ENCODE results near the gene SYCE3. TPM values are rescaled to one million over a fixed set of nuclear protein-coding genes. Genes with fewer than 3 reads are reported as not detected.

Gene SYCE3
- total RNA-seq, 1 donor from 2014 or later, result 0.62 TPM

DNA sequence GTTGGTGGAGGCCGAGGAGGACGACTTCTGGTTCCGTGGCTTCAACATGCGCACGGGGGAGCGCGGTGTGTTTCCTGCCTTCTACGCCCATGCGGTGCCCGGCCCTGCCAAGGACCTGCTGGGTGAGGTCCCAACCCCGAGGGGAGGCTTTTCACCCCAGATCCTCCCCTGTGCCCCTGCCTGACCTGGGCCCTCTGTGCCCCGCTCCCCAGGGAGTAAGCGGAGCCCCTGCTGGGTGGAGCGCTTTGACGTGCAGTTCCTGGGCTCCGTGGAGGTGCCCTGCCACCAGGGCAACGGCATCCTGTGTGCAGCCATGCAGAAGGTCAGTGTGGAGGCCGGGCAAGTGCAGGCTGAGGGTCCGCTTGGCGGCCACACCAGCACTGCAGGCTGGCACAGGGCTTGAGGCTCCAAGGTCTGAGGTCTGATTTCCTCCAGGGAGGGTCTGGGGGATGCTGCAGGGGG, 42.9 kb upstream of the SYCE3 start:
- DNase-seq (ENCODE audit: low spot score), result no peak
- Mint-ChIP-seq H3K4me1 (ENCODE audit: low read depth) (no peaks in the 10 kb centered on the region), H3K36me3 (ENCODE audit: low read depth) (no peaks in the 10 kb centered on the region), H3K27ac (no peak overlapping the region), H3K9me3 (no peaks in the 10 kb centered on the region), H3K27me3 (ENCODE audit: low read depth) (peaks cover 34% of the 10 kb centered on the region), H3K4me3 (ENCODE audit: low read depth) (no peak overlapping the region)
- intact Hi-C loops (cut with micrococcal nuclease), result no loop called here

DNA sequence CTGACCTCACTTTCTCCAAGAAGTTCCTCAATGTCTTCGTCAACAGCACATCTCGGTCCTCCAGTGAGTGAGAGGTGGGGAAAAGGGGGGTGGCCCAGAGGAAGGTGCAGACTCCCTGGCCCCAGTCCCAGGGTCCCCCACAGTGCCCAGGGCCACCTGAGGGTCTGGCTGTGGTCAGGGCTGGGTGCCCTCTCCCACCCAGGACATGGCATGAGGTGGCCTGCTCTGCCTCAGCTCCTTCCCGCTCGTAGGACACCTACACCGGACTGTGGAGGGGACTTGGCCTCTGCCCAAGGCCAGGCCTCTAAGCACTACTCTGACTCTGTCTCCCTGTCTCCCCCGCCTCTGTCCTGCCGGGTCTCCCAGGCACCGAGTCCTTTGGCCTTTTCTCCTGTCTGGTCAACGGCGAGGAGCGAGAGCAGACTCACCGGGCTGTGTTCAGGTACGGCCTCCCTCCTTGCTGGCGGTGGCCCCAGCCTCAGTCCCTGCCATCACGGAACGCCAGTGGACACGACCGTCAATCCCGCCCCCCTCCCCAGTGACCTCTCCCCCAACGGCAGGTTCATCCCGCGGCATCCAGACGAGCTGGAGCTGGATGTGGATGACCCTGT, 42.4 kb upstream of the SYCE3 start:
- peaks cover 34% of the 10 kb centered on the region for H3K27me3 Mint-ChIP-seq (ENCODE audit: low read depth)
- intact Hi-C loops (cut with micrococcal nuclease), result no loop called here
- no peak for DNase-seq (ENCODE audit: low spot score)

DNA sequence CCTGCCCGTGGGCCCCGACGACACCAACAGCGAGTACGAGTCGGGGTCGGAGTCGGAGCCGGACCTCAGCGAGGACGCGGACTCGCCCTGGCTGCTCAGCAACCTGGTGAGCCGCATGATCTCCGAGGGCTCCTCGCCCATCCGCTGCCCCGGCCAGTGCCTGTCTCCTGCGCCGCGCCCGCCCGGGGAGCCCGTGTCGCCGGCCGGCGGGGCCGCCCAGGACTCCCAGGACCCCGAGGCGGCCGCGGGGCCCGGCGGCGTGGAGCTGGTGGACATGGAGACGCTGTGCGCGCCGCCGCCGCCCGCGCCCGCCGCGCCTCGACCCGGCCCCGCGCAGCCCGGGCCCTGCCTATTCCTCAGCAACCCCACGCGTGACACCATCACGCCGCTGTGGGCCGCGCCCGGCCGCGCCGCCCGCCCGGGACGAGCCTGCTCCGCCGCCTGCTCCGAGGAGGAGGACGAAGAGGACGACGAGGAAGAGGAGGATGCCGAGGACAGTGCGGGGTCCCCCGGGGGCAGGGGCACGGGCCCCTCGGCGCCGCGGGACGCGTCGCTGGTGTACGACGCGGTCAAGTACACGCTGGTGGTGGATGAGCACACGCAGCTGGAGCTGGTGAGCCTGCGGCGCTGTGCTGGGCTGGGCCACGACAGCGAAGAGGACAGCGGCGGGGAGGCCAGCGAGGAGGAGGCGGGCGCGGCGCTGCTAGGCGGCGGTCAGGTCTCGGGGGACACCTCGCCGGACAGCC, 41.7 kb upstream of the SYCE3 start:
- intact Hi-C loops (cut with micrococcal nuclease), result no loop called here
- Mint-ChIP-seq H3K4me3 (ENCODE audit: low read depth) (no peak overlapping the region), H3K27me3 (ENCODE audit: low read depth) (peaks cover 40% of the 10 kb centered on the region), H3K36me3 (ENCODE audit: low read depth) (no peaks in the 10 kb centered on the region), H3K4me1 (ENCODE audit: low read depth) (peaks cover 2% of the 10 kb centered on the region), H3K9me3 (no peaks in the 10 kb centered on the region), H3K27ac (no peak overlapping the region)
- no peak for DNase-seq (ENCODE audit: low spot score)

More for the DNA sequence above, 42.4 kb upstream of the SYCE3 start:
- H3K36me3 Mint-ChIP-seq (ENCODE audit: low read depth), result no peaks in the 10 kb centered on the region
- H3K27ac Mint-ChIP-seq, result no peak overlapping the region
- H3K4me3 Mint-ChIP-seq (ENCODE audit: low read depth), result no peak overlapping the region
- H3K9me3 Mint-ChIP-seq, result no peaks in the 10 kb centered on the region
- no peaks in the 10 kb centered on the region for H3K4me1 Mint-ChIP-seq (ENCODE audit: low read depth)

DNA sequence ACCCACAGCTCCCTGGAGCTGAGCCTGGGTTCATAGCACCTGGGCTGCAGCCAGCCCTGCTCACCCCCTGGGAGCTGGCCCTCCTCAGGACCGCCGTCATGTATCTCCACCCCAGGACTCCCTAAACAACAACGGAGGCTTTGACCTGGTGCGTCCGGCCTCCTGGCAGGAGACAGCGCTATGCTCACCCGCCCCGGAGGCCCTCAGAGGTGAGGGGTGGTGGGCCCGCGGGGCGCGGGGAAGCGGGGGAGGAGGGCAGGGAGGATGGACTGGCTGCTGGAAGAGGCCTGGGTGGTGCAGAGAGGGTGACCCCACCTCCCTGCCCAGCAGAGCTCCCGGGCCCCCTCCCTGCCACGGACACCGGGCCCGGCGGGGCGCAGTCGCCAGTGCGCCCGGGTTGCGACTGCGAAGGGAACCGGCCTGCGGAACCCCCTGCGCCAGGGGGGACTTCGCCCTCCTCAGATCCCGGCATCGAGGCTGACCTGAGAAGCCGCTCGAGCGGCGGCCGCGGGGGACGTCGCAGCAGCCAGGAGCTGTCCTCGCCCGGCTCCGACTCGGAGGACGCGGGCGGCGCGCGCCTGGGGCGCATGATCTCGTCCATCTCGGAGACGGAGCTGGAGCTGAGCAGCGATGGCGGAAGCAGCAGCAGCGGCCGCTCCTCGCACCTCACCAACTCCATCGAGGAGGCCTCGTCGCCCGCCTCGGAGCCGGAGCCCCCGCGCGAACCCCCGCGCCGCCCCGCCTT, 41.0 kb upstream of the SYCE3 start:
- Mint-ChIP-seq H3K9me3 (no peaks in the 10 kb centered on the region), H3K36me3 (ENCODE audit: low read depth) (no peaks in the 10 kb centered on the region), H3K27ac (no peak overlapping the region), H3K27me3 (ENCODE audit: low read depth) (peaks cover 40% of the 10 kb centered on the region), H3K4me3 (ENCODE audit: low read depth) (no peak overlapping the region), H3K4me1 (ENCODE audit: low read depth) (peaks cover 2% of the 10 kb centered on the region)
- intact Hi-C loops (cut with micrococcal nuclease), result no loop called here
- DNase-seq (ENCODE audit: low spot score), result no peak

DNA sequence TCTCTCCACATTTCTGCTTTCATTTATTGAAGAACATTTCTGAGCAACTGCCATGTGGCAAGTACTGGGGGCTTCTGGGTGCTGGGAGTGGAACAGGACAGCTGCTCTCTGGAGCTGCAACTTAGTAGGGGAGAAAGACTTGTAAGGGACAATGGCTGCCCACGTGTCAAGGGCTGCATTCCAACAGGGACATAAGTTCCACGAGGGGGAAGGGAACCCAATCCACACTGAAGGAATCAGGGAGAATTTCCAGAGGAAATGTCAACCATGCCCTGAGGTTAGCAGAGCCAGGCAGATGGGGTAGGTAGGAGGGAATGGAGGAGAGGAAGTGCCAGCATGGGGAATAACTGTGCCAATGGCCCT, 39.6 kb upstream of the SYCE3 start:
- Mint-ChIP-seq H3K4me3 (ENCODE audit: low read depth) (peak overlapping the region; percentile 30), H3K27me3 (ENCODE audit: low read depth) (peaks cover 46% of the 10 kb centered on the region), H3K27ac (no peak overlapping the region), H3K9me3 (no peaks in the 10 kb centered on the region), H3K36me3 (ENCODE audit: low read depth) (no peaks in the 10 kb centered on the region), H3K4me1 (ENCODE audit: low read depth) (peaks cover 2% of the 10 kb centered on the region)
- intact Hi-C loops (cut with micrococcal nuclease), result no loop called here
- no peak for DNase-seq (ENCODE audit: low spot score)

DNA sequence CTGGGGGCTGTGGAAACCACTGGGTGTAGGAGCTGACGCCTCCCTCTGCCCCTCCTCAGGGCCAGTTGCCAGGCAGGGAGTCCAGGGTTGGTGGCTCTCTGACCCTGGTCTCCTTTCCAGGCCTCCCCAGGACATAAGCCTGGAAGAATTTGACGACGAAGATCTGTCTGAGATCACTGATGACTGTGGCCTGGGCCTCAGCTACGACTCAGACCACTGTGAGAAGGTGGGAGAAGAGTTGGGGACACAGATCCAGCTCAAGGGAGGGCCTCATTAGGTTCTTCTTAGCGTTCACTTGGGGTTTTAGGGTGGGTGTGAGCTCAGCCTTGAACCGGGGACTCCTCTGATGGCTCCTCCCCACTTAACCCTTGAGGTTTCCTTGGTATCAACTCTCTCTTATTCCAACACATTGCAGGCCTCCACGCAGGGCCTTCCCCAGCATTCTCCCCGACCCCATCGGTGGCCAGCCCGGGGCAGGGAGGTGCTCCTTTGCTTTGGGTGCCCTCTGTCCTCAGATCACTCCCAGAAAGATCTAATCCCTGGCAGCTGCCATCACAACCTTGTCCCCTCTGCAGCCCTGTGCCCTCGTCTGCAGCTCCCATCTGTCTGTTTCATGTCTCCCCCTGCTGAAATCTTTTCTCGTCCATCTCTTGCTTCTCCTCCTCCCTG, 39.1 kb upstream of the SYCE3 start:
- Mint-ChIP-seq H3K27me3 (ENCODE audit: low read depth) (peaks cover 44% of the 10 kb centered on the region), H3K27ac (no peak overlapping the region), H3K4me1 (ENCODE audit: low read depth) (peaks cover 2% of the 10 kb centered on the region), H3K36me3 (ENCODE audit: low read depth) (no peaks in the 10 kb centered on the region), H3K9me3 (no peaks in the 10 kb centered on the region), H3K4me3 (ENCODE audit: low read depth) (peak overlapping the region; percentile 30)
- no peak for DNase-seq (ENCODE audit: low spot score)
- intact Hi-C loops (cut with micrococcal nuclease), result no loop called here

DNA sequence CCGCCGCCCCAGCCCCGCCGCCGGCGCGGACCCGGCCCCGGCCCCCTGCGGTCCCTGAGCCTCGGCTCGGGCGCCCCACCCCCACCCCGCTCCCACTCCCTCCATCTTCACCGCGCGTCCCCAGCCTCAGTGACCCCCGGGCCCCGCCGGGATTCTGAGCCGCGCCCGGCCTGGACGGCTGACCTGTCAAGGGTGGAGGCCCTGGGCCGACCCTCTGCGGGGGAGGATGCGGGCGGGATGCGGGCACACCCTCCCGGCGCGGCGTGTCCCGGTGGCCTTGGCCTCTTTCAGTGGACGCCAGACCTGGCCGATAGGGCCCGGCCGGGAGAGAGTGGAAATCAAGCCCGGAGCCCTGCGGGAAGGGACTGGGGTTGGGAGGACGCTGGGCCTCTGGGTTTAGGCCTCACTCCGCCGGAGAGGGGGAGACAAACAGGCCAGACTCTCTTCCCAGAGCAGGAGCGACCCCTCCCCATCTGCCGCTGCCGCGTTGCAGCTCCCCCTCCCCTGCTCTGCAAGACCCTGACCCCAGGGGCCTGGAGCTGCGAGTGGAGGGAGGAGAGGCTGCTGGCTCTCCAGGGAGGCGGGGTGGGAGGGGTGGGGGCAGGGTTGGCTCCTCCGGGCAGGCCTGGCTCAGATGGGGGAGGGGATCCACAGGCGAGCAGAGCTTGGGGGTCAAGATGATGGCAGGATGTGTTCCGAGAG, 38.4 kb upstream of the SYCE3 start:
- H3K4me3 Mint-ChIP-seq (ENCODE audit: low read depth), result no peak overlapping the region
- H3K9me3 Mint-ChIP-seq, result no peaks in the 10 kb centered on the region
- intact Hi-C loops (cut with micrococcal nuclease), result no loop called here
- H3K27me3 Mint-ChIP-seq (ENCODE audit: low read depth), result peaks cover 42% of the 10 kb centered on the region
- DNase-seq (ENCODE audit: low spot score), result no peak
- no peaks in the 10 kb centered on the region for H3K36me3 Mint-ChIP-seq (ENCODE audit: low read depth)
- peaks cover 2% of the 10 kb centered on the region for H3K4me1 Mint-ChIP-seq (ENCODE audit: low read depth)
- H3K27ac Mint-ChIP-seq, result no peak overlapping the region

DNA sequence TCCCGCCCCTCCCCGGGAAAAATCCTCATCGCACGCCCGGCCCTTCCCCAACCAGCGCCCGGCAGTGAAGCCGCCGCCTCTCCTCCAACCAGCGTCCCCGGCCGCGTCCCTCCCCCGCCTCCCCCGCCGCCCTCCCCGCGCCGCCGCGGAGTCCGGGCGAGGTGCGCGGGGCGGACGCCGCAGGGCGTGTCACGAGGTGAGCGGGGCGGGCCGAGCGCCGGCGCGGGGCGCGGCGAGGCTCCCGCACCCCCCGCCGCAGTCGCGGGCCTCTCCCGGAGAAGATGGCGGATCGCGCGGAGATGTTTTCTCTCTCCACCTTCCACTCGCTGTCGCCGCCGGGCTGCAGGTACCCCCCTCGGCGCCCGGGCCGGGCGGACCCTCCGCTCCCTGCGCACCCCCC, 37.8 kb upstream of the SYCE3 start, which contains the start of gene MAPK8IP2:
TSS of gene MAPK8IP2 (plus strand) at position 256 of the 400 bp plus-strand sequence. CDS start at position 282, 26 bp downstream.
- intact Hi-C loops (cut with micrococcal nuclease), result no loop called here
- no peak for DNase-seq (ENCODE audit: low spot score)
- Mint-ChIP-seq H3K36me3 (ENCODE audit: low read depth) (no peaks in the 10 kb centered on the region), H3K27me3 (ENCODE audit: low read depth) (peaks cover 38% of the 10 kb centered on the region), H3K4me3 (ENCODE audit: low read depth) (peak within 1 kb of the TSS; percentile 30), H3K27ac (no peak within 1 kb of the TSS), H3K9me3 (no peaks in the 10 kb centered on the region), H3K4me1 (ENCODE audit: low read depth) (peaks cover 2% of the 10 kb centered on the region)

DNA sequence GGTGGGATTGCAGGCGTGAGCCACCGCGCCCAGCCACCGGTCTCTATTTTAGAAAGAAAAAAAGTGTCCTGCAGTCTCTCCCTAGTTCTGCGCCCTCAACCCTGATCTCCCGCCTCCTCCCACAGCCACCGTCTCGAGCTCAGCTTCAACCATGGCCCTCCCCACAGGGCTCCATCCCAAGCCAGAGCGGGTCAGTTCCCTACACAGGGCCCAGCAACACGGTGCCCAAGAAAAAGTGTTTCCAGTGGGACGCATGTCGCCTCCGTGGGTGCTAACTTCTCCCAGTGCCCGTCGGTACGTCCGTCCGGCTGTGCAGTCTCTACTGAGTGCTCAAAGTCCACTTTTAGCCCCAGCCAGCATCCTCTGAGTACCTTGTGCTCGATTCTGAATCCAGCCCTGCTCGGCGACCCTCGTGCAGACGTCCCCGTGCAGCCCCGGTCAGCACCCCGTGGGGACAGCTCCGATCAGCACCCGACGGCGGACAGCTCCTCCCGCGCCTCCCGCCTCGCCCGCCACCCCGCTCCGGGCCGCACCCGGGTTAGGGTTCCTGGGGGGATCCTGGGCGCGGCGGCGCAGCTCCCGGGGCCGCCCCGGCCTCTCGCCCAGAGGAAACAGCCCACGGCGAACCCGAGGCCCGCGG, 37.2 kb upstream of the SYCE3 start:
- DNase-seq (ENCODE audit: low spot score), result peak; percentile 63
- Mint-ChIP-seq H3K27me3 (ENCODE audit: low read depth) (peaks cover 36% of the 10 kb centered on the region), H3K4me3 (ENCODE audit: low read depth) (peak overlapping the region; percentile 8), H3K4me1 (ENCODE audit: low read depth) (peaks cover 2% of the 10 kb centered on the region), H3K36me3 (ENCODE audit: low read depth) (no peaks in the 10 kb centered on the region), H3K9me3 (no peaks in the 10 kb centered on the region), H3K27ac (no peak overlapping the region)
- intact Hi-C loops (cut with micrococcal nuclease), result no loop called here

DNA sequence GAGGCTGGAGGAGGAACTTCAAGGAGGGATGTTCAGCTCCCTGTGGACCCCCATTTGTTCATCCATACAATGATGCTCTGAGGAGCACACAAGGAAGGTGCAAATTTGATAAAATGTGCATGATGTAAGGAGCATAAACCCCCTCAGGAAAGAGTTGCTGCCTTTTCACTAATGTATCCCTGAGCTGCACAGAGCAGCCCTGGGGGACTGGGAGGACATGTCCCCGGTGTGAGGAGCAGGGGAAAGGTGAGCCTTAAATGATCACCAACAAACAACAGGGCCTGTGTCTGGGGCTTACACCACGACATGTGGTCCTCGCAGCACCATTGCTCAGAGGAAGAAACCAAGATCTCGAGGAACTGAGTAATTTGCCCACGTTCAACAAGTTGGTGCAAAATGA, 34.4 kb upstream of the SYCE3 start:
- no peak for DNase-seq (ENCODE audit: low spot score)
- peaks cover 23% of the 10 kb centered on the region for H3K27me3 Mint-ChIP-seq (ENCODE audit: low read depth)
- peaks cover 2% of the 10 kb centered on the region for H3K4me1 Mint-ChIP-seq (ENCODE audit: low read depth)
- intact Hi-C loops (cut with micrococcal nuclease), result no loop called here
- H3K36me3 Mint-ChIP-seq (ENCODE audit: low read depth), result no peaks in the 10 kb centered on the region
- no peak overlapping the region for H3K4me3 Mint-ChIP-seq (ENCODE audit: low read depth)
- no peak overlapping the region for H3K27ac Mint-ChIP-seq
- no peaks in the 10 kb centered on the region for H3K9me3 Mint-ChIP-seq

DNA sequence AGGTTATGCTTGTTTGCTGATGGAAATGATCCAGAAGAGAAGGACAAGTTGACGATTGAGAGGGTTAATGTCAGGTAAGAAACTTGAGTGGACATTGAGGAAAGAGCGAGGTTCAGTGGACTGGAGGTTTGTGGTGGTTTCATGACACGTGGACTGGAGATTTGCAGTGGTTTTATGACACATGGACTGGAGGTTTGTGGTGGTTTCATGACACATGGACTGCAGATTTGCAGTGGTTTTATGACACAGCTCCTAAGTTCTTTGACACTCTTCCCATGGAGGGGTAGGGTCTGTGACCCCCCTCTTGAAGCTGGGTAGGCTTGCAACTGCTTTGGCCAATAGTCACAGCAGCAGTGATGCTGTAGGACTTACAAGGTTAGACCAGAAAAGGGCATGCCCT, 32.5 kb upstream of the SYCE3 start:
- intact Hi-C loops (cut with micrococcal nuclease), result no loop called here
- Mint-ChIP-seq H3K4me3 (ENCODE audit: low read depth) (no peak overlapping the region), H3K27ac (no peak overlapping the region), H3K27me3 (ENCODE audit: low read depth) (peaks cover 25% of the 10 kb centered on the region), H3K36me3 (ENCODE audit: low read depth) (no peaks in the 10 kb centered on the region), H3K9me3 (no peaks in the 10 kb centered on the region), H3K4me1 (ENCODE audit: low read depth) (peaks cover 2% of the 10 kb centered on the region)
- DNase-seq (ENCODE audit: low spot score), result no peak

DNA sequence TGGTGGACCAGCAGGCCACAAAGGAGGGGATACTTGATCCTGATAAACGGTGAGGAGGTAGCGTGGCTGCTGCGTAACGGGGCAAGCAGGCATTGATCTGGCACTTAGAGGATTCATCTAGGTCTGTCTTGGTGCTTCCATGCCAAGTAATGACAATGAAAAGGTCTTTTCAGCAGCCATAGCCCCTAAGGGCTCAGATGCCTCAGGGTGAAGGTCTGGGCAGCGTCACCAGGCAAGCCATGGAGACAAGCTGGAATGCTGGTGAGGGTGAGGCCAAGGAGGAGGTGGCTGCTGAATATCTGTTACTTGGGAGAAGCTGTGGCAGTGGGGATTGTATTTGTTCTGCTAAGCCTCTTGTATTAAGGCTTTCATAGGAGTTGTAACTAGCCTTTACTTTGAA, 24.7 kb upstream of the SYCE3 start:
- H3K9me3 Mint-ChIP-seq, result no peaks in the 10 kb centered on the region
- H3K4me1 Mint-ChIP-seq (ENCODE audit: low read depth), result peaks cover 6% of the 10 kb centered on the region
- H3K27me3 Mint-ChIP-seq (ENCODE audit: low read depth), result peaks cover 13% of the 10 kb centered on the region
- intact Hi-C loops (cut with micrococcal nuclease), result no loop called here
- H3K36me3 Mint-ChIP-seq (ENCODE audit: low read depth), result no peaks in the 10 kb centered on the region
- DNase-seq (ENCODE audit: low spot score), result no peak
- H3K4me3 Mint-ChIP-seq (ENCODE audit: low read depth), result no peak overlapping the region
- H3K27ac Mint-ChIP-seq, result no peak overlapping the region
